Measurements from ENCODE around the gene VAV3. TPM values are rescaled to one million over a fixed set of nuclear protein-coding genes. Genes with fewer than 3 reads are reported as not detected.

Gene VAV3
- polyA plus RNA-seq, 1 donor (not counting 4 experiments of a cell fraction or from before 2014, with no cell fraction given): 19.6 TPM

DNA sequence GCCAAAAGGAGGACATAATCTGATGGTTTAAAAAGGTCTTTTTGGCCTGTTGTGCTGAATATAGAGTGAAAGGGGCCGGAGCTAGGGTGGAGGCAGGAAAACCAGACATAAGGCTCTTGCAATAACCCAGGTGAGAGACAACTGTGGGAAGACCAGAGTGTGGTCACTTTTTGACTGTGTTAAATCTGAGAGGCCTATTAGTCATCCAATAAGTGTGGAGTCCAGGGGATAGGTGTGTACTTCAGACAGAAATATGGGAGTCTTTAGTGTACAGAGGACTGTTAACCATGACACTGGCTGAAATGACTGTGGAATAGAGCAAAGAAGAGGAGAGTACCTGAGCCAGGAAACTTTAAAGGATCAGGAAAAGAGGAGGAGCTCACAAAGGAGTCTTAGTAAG is 89.3 kb downstream of the VAV3 start:
- no peak overlapping the region for H3K4me2 ChIP-seq (ENCODE audit: control insufficient read depth, extremely low read depth, insufficient read depth, low read depth, low read length)
- H3K9ac ChIP-seq (ENCODE audit: control insufficient read depth, extremely low read depth, insufficient read depth, low read length): no peak overlapping the region
- no peaks in the 10 kb centered on the region for H3K9me1 ChIP-seq (ENCODE audit: control insufficient read depth, extremely low read depth, insufficient read depth, low read length)
- H4K20me1 ChIP-seq (ENCODE audit: control insufficient read depth, extremely low read depth, insufficient read depth, low read length): no peaks in the 10 kb centered on the region
- TF ChIP-seq EZH2 (IDR thresholded peaks at IDR 0.05; ENCODE audit: low read length): no peak
- TF ChIP-seq, protein P1, sequence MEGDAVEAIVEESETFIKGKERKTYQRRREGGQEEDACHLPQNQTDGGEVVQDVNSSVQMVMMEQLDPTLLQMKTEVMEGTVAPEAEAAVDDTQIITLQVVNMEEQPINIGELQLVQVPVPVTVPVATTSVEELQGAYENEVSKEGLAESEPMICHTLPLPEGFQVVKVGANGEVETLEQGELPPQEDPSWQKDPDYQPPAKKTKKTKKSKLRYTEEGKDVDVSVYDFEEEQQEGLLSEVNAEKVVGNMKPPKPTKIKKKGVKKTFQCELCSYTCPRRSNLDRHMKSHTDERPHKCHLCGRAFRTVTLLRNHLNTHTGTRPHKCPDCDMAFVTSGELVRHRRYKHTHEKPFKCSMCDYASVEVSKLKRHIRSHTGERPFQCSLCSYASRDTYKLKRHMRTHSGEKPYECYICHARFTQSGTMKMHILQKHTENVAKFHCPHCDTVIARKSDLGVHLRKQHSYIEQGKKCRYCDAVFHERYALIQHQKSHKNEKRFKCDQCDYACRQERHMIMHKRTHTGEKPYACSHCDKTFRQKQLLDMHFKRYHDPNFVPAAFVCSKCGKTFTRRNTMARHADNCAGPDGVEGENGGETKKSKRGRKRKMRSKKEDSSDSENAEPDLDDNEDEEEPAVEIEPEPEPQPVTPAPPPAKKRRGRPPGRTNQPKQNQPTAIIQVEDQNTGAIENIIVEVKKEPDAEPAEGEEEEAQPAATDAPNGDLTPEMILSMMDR (optimal IDR thresholded peaks at IDR 0.05 in 1 of 3, IDR thresholded peaks at IDR 0.05 in 1 of 3, conservative IDR thresholded peaks at IDR 0.05 in 1 of 3; ENCODE audit: extremely low read depth in 1 of 3, insufficient read depth in 2 of 3, low read length in 3 of 3): no peak
- H3K36me3 ChIP-seq (ENCODE audit: control insufficient read depth in 2 of 2, extremely low read depth in 1 of 2, insufficient read depth in 2 of 2, low read length in 2 of 2): no peaks in the 10 kb centered on the region
- H3K27me3 ChIP-seq (ENCODE audit: control insufficient read depth, extremely low read depth, insufficient read depth, low read length): no peaks in the 10 kb centered on the region
- FAIRE-seq (no peak), DNase-seq (ENCODE audit: low read depth, low spot score) (no peak)
- H3K27ac ChIP-seq (ENCODE audit: control insufficient read depth, insufficient read depth, low read length): no peak overlapping the region
- no peak overlapping the region for H2AFZ ChIP-seq (ENCODE audit: control insufficient read depth, low read length)
- H3K4me3 ChIP-seq (ENCODE audit: control insufficient read depth in 2 of 3, extremely low read depth in 1 of 3, insufficient read depth in 2 of 3, low read depth in 1 of 3, low read length in 3 of 3): no peak overlapping the region
- H3K79me2 ChIP-seq (ENCODE audit: control insufficient read depth, insufficient read depth, low read length): no peaks in the 10 kb centered on the region
- no peaks in the 10 kb centered on the region for H3K9me3 ChIP-seq (ENCODE audit: control insufficient read depth, low read depth, low read length)
- peaks cover 4% of the 10 kb centered on the region for H3K4me1 ChIP-seq (ENCODE audit: control insufficient read depth, extremely low read depth, insufficient read depth, low read length)
- dilution Hi-C loops (cut with MboI; ENCODE audit: extremely low pct_ligation_motif_present, low sequenced_read_pairs): no loop called here

- H3K4me1 ChIP-seq (ENCODE audit: control insufficient read depth, extremely low read depth, insufficient read depth, low read length): peaks cover 4% of the 10 kb centered on the region
- no peaks in the 10 kb centered on the region for H3K9me1 ChIP-seq (ENCODE audit: control insufficient read depth, extremely low read depth, insufficient read depth, low read length)
- H3K4me2 ChIP-seq (ENCODE audit: control insufficient read depth, extremely low read depth, insufficient read depth, low read depth, low read length): no peak overlapping the region
- H3K79me2 ChIP-seq (ENCODE audit: control insufficient read depth, insufficient read depth, low read length): no peaks in the 10 kb centered on the region
- H2AFZ ChIP-seq (ENCODE audit: control insufficient read depth, low read length): no peak overlapping the region
- H4K20me1 ChIP-seq (ENCODE audit: control insufficient read depth, extremely low read depth, insufficient read depth, low read length): no peaks in the 10 kb centered on the region
- no peak for DNase-seq (ENCODE audit: low read depth, low spot score)
- H3K27me3 ChIP-seq (ENCODE audit: control insufficient read depth, extremely low read depth, insufficient read depth, low read length): no peaks in the 10 kb centered on the region
- no peak for FAIRE-seq
- no peaks in the 10 kb centered on the region for H3K9me3 ChIP-seq (ENCODE audit: control insufficient read depth, low read depth, low read length)
- H3K4me3 ChIP-seq (ENCODE audit: control insufficient read depth in 2 of 3, extremely low read depth in 1 of 3, insufficient read depth in 2 of 3, low read depth in 1 of 3, low read length in 3 of 3): no peak overlapping the region
- H3K9ac ChIP-seq (ENCODE audit: control insufficient read depth, extremely low read depth, insufficient read depth, low read length): no peak overlapping the region
- dilution Hi-C loops (cut with MboI; ENCODE audit: extremely low pct_ligation_motif_present, low sequenced_read_pairs): no loop called here
- no peak for TF ChIP-seq EZH2 (IDR thresholded peaks at IDR 0.05; ENCODE audit: low read length)
- TF ChIP-seq, protein P1 (optimal IDR thresholded peaks at IDR 0.05 in 1 of 3, IDR thresholded peaks at IDR 0.05 in 1 of 3, conservative IDR thresholded peaks at IDR 0.05 in 1 of 3; ENCODE audit: extremely low read depth in 1 of 3, insufficient read depth in 2 of 3, low read length in 3 of 3): no peak
- no peak overlapping the region for H3K27ac ChIP-seq (ENCODE audit: control insufficient read depth, insufficient read depth, low read length)
- no peaks in the 10 kb centered on the region for H3K36me3 ChIP-seq (ENCODE audit: control insufficient read depth in 2 of 2, extremely low read depth in 1 of 2, insufficient read depth in 2 of 2, low read length in 2 of 2)
Measured at GRCh38 chr1:107874221-107874620, 90.8 kb downstream of the VAV3 start.
